ENCODE data around the gene GRIN2A. TPM values are rescaled to one million over a fixed set of nuclear protein-coding genes. Genes with fewer than 3 reads are reported as not detected.

GRIN2A gene
- total RNA-seq, 1 donor from 2014 or later = 1.5 TPM

DNA sequence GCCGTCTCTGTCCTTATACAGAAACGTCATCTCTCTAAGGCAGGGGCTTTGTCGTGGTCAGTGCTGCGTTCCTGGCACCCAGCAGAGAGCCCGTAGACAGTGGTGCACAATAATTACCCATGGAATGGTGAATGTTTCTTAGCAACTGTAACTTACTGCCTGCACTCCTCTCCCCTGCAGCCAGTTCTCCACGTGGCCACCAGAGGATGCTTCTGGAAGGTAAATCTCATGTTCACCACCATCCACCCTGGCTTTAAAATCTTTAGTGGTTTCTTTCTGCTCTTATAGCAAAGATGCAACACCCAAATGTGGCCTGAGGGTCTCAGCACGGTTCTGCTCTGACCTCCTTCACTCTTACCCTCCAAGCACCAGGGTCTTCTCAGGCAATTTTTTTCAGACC, 150.8 kb downstream of the GRIN2A start:
- Mint-ChIP-seq H3K27ac (no peak overlapping the region), H3K9me3 (no peaks in the 10 kb centered on the region), H3K36me3 (ENCODE audit: low read depth) (no peaks in the 10 kb centered on the region), H3K27me3 (no peaks in the 10 kb centered on the region), H3K4me3 (no peak overlapping the region), H3K4me1 (no peaks in the 10 kb centered on the region)
- POLR2A ChIA-PET = no interaction called here
- TF ChIP-seq, protein P1, sequence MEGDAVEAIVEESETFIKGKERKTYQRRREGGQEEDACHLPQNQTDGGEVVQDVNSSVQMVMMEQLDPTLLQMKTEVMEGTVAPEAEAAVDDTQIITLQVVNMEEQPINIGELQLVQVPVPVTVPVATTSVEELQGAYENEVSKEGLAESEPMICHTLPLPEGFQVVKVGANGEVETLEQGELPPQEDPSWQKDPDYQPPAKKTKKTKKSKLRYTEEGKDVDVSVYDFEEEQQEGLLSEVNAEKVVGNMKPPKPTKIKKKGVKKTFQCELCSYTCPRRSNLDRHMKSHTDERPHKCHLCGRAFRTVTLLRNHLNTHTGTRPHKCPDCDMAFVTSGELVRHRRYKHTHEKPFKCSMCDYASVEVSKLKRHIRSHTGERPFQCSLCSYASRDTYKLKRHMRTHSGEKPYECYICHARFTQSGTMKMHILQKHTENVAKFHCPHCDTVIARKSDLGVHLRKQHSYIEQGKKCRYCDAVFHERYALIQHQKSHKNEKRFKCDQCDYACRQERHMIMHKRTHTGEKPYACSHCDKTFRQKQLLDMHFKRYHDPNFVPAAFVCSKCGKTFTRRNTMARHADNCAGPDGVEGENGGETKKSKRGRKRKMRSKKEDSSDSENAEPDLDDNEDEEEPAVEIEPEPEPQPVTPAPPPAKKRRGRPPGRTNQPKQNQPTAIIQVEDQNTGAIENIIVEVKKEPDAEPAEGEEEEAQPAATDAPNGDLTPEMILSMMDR (IDR thresholded peaks at IDR 0.05) = no peak
- CTCF ChIA-PET = no interaction called here
- no peak for ATAC-seq (ENCODE audit: low read depth)
- no peak for DNase-seq
- intact Hi-C loops (cut with micrococcal nuclease) = no loop called here

DNA sequence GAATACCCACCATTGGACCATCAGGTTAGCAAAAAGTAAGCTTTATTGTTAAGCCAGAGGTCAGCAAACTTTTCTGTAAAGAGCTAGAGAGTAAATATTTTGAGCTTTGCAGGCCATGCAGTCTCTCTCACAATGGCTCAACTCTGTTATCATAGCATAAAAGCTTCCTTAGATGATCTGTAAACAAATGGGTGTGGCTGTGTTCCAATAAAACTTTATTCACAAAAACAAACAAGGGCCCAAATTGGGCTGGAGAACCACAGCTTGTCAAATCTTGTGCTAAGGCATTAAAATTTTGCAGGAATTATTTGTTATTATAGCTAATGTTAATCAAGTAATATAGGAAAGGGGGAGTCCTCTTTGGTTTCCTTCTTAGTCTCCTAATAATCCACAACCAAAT, 153.6 kb downstream of the GRIN2A start:
- CTCF ChIA-PET = no interaction called here
- POLR2A ChIA-PET = no interaction called here
- H3K27ac Mint-ChIP-seq = no peak overlapping the region
- ATAC-seq (ENCODE audit: low read depth) = no peak
- H3K4me1 Mint-ChIP-seq = no peaks in the 10 kb centered on the region
- no peaks in the 10 kb centered on the region for H3K9me3 Mint-ChIP-seq
- no peak for DNase-seq
- no peak overlapping the region for H3K4me3 Mint-ChIP-seq
- no peaks in the 10 kb centered on the region for H3K36me3 Mint-ChIP-seq (ENCODE audit: low read depth)
- intact Hi-C loops (cut with micrococcal nuclease) = no loop called here
- no peaks in the 10 kb centered on the region for H3K27me3 Mint-ChIP-seq
- TF ChIP-seq, protein P1 (IDR thresholded peaks at IDR 0.05) = no peak

DNA sequence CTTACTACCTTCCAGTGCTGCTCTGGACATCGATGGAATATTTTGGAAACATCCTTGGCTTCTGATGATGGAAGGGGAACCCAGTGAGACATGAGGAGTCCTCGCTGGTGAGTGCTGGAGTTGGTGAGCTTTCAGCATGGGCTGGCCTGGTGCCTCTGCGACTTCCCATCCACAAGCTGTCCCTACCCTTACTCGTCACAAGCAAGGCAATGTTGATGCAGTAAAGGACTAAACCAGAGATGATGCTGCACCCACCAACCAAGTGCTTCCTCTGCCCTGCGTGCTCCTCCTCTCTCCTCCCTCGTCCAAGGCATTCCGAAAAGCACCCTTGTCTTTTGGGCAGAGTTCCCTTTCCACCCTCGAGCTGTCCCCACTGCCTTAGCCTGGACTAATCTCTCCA, 154.7 kb downstream of the GRIN2A start:
- CTCF ChIA-PET = no interaction called here
- no peak overlapping the region for H3K27ac Mint-ChIP-seq
- ATAC-seq (ENCODE audit: low read depth) (no peak), DNase-seq (no peak)
- H3K36me3 Mint-ChIP-seq (ENCODE audit: low read depth) = no peaks in the 10 kb centered on the region
- H3K4me1 Mint-ChIP-seq = no peaks in the 10 kb centered on the region
- POLR2A ChIA-PET = no interaction called here
- H3K4me3 Mint-ChIP-seq = no peak overlapping the region
- no peaks in the 10 kb centered on the region for H3K27me3 Mint-ChIP-seq
- intact Hi-C loops (cut with micrococcal nuclease) = no loop called here
- TF ChIP-seq, protein P1 (IDR thresholded peaks at IDR 0.05) = no peak
- H3K9me3 Mint-ChIP-seq = no peaks in the 10 kb centered on the region

DNA sequence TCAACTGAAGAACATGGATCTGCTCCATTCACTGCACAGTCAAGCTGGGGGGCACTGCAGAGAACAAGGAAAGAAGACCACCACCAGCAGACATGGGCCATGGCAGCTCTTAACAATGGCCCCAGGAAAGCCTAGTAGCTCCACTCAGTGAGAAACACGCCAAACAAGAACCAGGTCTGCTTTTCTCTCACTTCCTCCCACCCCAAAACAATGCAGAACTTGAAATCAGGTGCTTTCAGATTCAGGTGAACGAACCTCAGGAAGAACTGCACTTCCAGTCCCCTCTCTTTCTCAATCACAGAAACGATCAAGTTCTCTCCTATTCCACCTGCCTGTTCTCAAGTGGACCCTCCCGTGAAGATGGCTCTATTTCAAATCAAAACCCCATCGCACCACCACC, 155.6 kb downstream of the GRIN2A start:
- no peak for ATAC-seq (ENCODE audit: low read depth)
- H3K27me3 Mint-ChIP-seq = no peaks in the 10 kb centered on the region

DNA sequence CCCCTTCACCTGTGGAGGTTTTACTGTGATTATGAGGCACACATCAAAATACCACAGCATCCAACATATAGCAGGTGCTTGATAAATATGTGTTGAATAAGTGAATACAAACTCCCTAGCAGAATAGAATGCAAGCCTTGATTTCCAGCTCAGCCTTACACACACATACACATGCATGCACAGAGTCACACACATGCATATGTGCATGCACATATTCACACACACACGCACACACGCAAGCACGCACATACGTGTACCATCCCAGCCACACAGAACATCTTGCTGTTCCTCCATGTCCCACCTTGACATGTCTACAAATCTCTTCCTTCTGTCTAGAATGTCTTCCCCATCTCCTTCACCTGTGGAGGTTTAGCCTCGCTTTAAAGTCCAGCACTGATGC, 160.1 kb downstream of the GRIN2A start:
- intact Hi-C loops (cut with micrococcal nuclease) = no loop called here
- Mint-ChIP-seq H3K36me3 (ENCODE audit: low read depth) (no peaks in the 10 kb centered on the region), H3K27ac (no peak overlapping the region), H3K4me1 (no peaks in the 10 kb centered on the region), H3K4me3 (no peak overlapping the region), H3K9me3 (no peaks in the 10 kb centered on the region), H3K27me3 (peaks cover 2% of the 10 kb centered on the region)
- ChIA-PET CTCF (no interaction called here), POLR2A (no interaction called here)
- ATAC-seq (ENCODE audit: low read depth) = no peak
- TF ChIP-seq, protein P1 (IDR thresholded peaks at IDR 0.05) = no peak
- DNase-seq = no peak

More for the DNA sequence above, 155.6 kb downstream of the GRIN2A start:
- Mint-ChIP-seq H3K27ac (no peak overlapping the region), H3K4me1 (no peaks in the 10 kb centered on the region), H3K4me3 (no peak overlapping the region), H3K36me3 (ENCODE audit: low read depth) (no peaks in the 10 kb centered on the region), H3K9me3 (no peaks in the 10 kb centered on the region)
- CTCF ChIA-PET = no interaction called here
- POLR2A ChIA-PET = no interaction called here
- TF ChIP-seq, protein P1 (IDR thresholded peaks at IDR 0.05) = no peak
- no peak for DNase-seq
- intact Hi-C loops (cut with micrococcal nuclease) = no loop called here
